ENCODE measurements around the gene ATAD1.
"Not testable (repeated sequence)": the region's sequence is repeated elsewhere in the genome, so short reads cannot be mapped to it uniquely, and the experiment has no call there.

Gene ATAD1

DNA sequence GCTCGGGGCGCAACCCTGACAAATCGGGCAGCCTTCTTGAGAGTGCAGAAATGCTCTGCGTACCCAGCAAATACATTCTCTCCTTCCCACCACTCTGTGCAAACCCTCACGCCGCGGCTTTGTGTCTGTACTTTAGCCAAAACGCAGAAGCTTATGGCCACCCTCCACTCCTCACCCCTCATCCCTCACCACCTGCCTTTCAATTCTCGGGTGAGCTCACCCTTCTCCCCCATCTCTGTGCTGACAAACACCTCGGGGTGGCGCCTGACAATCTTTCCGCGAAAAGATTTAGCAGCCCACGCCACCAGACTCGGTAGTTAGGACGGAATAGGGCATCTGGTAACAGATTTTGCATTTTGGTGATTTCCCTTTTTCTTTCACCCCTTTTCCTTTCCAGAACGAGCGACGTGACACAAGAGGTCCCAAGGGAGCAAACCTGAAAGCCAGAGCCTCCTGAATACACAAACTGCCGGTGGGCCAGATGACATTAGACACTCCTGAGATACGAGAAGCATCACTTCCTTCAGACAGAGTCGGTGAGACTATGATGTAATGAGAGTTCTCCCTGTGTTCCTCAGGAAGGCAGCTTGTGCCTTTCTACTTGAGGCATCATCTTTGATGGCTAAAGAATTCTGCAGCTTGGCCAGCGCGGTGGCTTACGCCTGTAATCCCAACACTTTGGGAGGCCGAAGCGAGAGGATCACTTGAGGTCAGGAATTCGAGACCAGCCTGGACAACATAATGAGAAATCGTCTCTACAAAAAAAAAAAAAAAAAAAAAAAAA, 671 bp upstream of the ATAD1 start:
- DNase-seq (ENCODE audit: low read depth), result peak; percentile 80
- peak overlapping the region; percentile 65 for H3K4me3 ChIP-seq (ENCODE audit: low read depth, low read length)
- TF ChIP-seq, protein P1, sequence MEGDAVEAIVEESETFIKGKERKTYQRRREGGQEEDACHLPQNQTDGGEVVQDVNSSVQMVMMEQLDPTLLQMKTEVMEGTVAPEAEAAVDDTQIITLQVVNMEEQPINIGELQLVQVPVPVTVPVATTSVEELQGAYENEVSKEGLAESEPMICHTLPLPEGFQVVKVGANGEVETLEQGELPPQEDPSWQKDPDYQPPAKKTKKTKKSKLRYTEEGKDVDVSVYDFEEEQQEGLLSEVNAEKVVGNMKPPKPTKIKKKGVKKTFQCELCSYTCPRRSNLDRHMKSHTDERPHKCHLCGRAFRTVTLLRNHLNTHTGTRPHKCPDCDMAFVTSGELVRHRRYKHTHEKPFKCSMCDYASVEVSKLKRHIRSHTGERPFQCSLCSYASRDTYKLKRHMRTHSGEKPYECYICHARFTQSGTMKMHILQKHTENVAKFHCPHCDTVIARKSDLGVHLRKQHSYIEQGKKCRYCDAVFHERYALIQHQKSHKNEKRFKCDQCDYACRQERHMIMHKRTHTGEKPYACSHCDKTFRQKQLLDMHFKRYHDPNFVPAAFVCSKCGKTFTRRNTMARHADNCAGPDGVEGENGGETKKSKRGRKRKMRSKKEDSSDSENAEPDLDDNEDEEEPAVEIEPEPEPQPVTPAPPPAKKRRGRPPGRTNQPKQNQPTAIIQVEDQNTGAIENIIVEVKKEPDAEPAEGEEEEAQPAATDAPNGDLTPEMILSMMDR (IDR thresholded peaks at IDR 0.05; ENCODE audit: insufficient read depth, low read depth, low read length, missing control alignments), result peak; percentile 15

DNA sequence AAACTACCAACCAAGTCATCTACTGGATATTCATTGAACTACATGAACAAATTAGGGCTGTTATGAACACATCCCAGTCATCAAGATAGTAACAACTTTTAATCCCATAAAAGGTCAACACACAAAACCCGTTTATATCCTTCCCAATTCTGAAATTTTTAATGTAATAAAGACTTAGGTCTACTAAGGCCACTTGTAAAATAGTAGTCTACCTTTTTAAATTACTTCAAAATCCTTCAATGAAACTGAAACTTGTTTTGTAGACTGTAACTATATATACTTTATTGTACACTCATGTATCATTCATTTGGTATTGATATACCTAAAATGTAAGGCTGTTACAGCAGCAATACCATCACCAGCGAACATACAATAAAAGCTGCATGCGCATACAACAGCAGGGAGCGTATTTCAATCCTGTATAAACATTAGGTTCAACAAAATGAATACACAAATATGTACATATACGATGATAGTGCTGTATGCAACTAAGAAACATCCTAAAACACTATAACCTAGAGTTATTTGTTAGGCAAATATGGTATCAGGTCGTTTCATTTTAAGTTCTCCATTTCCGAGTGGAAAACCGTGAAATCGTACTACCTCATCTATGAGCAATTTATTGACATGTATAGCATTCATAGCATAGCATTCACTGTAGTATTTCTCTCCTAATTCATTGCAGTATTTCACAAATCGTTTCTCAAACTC, 973 bp downstream of the ATAD1 start:
- no peak for DNase-seq (ENCODE audit: low read depth)
- TF ChIP-seq, protein P1 (IDR thresholded peaks at IDR 0.05; ENCODE audit: insufficient read depth, low read depth, low read length, missing control alignments), result no peak
- peak overlapping the region; percentile 65 for H3K4me3 ChIP-seq (ENCODE audit: low read depth, low read length)

DNA sequence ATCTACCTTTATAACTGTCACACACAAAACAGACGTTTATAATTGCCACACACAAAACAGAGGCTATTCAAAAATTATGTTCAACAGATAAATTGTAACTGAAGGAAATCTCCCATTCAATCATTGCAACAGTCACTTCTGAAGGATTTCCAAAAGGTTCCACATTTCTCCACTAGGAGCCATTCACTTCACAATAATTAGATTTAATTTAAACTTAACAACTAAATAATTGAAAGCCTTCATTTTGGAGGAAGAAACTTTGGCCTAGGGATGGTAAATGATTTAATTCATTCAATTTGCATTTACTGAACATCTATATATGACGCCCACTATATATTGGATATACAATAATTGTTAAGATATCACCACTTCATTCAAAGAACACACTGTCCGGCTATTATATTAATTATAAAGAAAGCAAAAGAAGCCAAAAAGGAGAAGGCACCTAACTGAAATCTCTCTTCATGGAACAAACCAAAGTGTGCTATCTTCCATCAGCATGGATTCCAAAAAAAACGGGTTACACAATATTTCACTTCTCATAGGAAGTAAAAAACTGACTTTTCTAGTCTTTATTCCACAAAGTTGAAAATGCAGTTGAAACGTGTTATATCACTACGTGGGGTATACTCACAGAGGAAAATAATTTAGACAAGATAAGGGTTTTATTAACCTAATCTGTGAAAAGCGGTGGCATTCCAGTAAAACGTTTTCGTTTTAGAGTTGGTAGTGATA, 1.7 kb downstream of the ATAD1 start:
- H3K4me3 ChIP-seq (ENCODE audit: low read depth, low read length), result peak overlapping the region; percentile 65
- TF ChIP-seq, protein P1 (IDR thresholded peaks at IDR 0.05; ENCODE audit: insufficient read depth, low read depth, low read length, missing control alignments), result no peak
- DNase-seq (ENCODE audit: low read depth), result no peak

DNA sequence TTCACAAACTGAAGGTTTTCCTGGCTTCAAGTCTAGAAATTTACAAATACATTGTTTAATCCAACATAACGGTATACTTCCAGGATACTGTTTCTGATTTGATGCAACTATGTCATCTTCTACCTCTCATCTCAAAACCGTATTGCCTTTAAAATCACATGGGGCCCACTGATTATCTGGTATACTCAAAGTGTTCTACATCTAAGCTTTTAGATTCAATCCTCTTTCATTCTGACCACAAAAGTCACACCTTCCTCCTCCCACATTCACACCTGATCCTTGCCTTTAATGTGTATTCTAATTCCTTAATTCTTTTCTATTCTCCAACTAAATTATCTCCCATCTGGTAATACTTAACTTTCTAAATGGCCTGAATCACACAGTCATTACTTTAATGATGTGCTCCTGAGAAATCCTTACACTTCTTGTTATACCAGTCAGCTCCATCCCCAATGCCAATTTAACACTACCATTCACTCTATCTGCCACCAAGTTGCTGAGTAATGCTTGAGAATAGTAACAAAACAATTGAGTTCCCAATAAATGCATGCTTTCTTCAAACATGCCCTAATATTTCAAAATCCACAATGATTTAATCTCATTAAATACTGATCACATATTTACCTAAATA, 13.0 kb downstream of the ATAD1 start:
- DNase-seq (ENCODE audit: low read depth), result no peak
- TF ChIP-seq, protein P1 (IDR thresholded peaks at IDR 0.05; ENCODE audit: insufficient read depth, low read depth, low read length, missing control alignments), result no peak
- H3K4me3 ChIP-seq (ENCODE audit: low read depth, low read length), result no peak overlapping the region

DNA sequence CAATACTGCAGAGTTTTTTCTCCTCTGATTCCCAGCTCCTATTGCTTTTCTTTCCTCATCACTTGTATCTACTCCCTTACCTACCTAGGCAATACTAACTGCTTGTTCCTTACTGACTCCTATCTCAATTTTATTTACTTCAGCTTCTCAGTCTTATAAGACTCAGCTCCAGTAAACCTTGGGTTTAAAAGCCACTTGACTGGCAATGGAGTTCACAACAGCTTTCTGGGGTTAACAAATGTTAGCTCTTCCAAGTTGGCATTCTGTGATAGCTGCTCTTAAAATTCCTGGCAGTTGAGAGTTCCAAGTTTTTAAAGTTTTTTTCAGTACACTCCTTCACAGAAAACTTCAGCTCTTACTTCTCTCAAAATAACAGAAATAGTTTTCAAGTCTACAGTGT, 14.2 kb downstream of the ATAD1 start:
- H3K4me3 ChIP-seq (ENCODE audit: low read depth, low read length), result no peak overlapping the region
- DNase-seq (ENCODE audit: low read depth), result no peak
- TF ChIP-seq, protein P1 (IDR thresholded peaks at IDR 0.05; ENCODE audit: insufficient read depth, low read depth, low read length, missing control alignments), result no peak

DNA sequence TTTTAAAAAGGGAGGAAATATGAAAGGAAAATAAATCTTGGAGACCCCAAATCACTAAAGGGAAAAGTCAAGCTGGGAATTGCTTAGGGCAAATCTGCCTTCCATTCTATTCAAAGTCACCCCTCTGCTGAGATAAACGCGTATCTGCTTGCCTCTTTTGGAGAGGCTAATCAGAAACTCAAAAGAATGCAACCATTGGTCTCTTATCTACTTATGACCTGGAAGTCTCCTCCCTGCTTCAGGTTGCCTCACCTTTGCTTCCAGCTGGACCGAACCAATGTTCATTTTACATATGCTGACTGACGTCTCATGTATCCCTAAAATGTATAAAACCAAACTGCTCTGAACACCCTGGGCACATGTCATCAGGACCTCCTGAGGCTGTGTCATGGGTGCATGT, 14.7 kb downstream of the ATAD1 start:
- DNase-seq (ENCODE audit: low read depth), result no peak
- H3K4me3 ChIP-seq (ENCODE audit: low read depth, low read length), result no peak overlapping the region
- TF ChIP-seq, protein P1 (IDR thresholded peaks at IDR 0.05; ENCODE audit: insufficient read depth, low read depth, low read length, missing control alignments), result no peak

DNA sequence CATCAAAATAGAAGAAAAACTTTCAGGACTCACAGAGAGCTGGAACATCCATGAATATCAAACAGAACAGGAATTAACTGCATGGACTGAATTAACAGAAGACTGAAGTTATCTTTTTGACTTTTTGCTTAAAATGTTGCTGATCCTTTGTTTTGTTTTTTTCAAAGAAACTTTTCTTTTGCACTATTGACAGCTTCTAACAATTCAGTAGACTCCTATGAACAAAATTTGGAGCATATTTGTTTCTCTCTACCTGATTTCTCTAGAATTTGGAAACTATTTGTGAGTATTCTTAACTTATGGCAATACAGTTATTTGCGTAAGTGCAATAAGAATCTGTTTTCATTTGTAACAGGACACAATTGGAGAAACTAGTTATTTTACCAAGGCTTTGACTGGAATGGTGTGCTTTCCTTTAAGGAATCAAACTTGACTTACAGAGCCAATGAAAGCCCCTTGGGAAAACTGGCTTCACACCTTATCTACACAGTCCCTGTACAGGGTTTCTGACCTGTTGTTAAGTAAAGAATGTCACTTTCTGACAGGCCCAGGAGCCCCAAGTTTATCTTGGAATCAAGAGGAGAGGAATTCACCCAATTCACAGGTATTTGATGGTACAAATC, 16.1 kb downstream of the ATAD1 start:
- H3K4me3 ChIP-seq (ENCODE audit: low read depth, low read length); DNase-seq (ENCODE audit: low read depth): not testable (repeated sequence)

Measured in GM12865 (cell line).